RWPE1 (cell line): ENCODE measurements around the gene WWTR1.

ENCODE experiments used
- CTCF ChIA-PET: fragments of 350-600 bp; sonication (Branson Sonifier 250); formaldehyde crosslinking; extraction: SDS; loops from one replicate; lab custom pipeline; 2021; lab: Yijun Ruan, JAX
- POLR2A ChIA-PET: fragments of 400-600 bp; formaldehyde crosslinking; extraction: SDS; loops from one replicate; lab custom pipeline; 2020; ENCODE audit warnings: antibody characterized with exemption; ENCODE audit not compliant: low non-redundant PET; lab: Yijun Ruan, JAX
- DNase-seq: peaks from one replicate; pipeline ENCODE4 v3.0.0; 2012; ENCODE audit warnings: low spot score
- H3K27ac ChIP-seq: fragments of 450-650 bp; 2 replicates; pipeline ENCODE4 v1.5.1; 2017
- CTCF ChIP-seq: fragments of 450-650 bp; conservative IDR thresholded peaks from 2 replicates; pipeline ENCODE4 v1.5.1; 2017; ENCODE audit warnings: low read depth, mild to moderate bottlenecking

WWTR1 gene

DNA sequence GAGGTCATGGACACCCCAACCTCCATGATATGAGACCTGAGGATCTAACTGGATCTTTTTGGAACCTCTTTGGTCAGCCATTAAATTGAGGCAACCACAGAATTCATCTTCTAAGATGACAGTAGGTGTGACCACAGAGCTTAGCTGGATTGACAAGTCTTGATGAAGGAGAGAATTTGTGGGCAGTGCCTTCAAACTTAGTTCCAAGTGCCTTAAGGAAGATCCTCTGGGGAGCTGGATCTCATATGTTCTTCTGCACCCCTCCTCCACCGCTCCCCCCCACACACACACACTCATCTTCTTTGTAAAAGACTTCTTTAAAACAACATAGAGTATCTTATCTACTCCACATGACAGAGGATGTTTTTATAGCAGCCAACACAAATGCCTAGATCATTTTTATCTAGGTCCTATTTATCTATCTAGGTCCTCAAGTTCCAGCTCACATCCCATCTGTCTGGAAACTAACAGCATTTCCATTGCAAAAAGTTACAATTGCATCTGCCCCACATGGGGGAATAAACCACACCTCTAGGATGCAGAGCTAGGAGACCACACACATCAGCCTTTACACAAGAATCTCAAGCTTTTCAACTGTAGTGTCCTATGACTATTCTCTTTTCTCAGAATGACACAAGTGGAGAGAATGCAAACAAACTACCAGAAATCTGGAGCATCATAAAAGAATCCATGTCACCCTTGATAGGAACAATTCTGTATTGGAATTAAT, 37.4 kb downstream of the WWTR1 start:
- no peak overlapping the region for H3K27ac ChIP-seq
- no peak for DNase-seq
- no peak for TF ChIP-seq CTCF
- ChIA-PET POLR2A (no interaction called here), CTCF (interaction anchor here (2.0 kb wide), 1 partner anchor 52 kb away, joined by 7 read pairs; no protein-coding TSS in a partner anchor)

GRCh38 chr3:149619136-149619535, 38.7 kb downstream of the WWTR1 start:
- no peak overlapping the region for H3K27ac ChIP-seq
- POLR2A ChIA-PET, result no interaction called here
- TF ChIP-seq CTCF, result no peak
- CTCF ChIA-PET, result interaction anchor here (0.6 kb wide), 1 partner anchor 126 kb away, joined by 3 read pairs; no protein-coding TSS in a partner anchor
- no peak for DNase-seq

DNA sequence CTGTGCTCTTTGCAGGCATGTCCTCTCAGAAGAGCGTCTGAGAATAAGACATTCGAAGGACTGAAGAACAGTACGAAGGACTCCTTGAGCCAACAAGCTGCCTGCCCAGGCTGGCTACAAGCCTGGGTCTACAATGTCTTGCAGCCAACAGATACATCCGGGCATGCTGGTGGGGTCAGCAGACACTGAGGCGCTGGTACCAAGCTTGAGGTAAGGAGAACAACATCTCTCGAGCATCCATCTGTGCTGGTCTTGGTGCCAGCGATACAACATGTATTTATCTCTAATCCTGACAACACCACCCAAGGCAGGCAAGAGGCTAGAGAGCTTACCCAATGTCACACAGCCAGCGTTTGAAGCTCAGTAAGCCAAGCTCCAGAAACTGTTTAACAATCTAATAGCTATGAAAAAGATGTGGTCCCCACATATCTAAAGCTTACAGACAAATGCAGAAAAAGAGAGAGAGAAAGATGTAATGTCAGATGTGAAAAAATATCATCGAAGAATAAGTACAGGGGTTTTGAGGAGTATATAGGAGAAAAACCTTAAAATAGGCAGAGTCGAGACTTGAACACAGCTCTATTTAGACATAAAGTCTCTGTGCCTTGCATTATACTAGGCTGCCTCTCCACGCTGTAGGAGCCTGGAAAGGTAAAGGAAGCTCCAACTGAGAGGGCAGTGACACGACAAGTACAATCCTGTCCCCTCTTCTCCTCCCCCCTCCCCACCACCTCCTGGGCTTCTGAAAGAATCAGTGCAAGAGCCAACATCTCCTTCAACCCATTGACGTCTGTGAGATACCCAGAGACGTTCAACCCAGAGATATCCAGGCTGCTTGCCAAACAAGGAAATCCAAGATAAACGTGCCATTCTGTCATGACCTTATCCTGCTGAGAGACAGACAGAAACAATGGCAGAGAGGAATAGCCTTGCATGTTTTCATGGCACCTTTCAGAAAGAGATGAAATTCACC, 39.4 kb downstream of the WWTR1 start:
- ChIA-PET POLR2A (no interaction called here), CTCF (interaction anchor here (0.7 kb wide), 1 partner anchor 14 kb away, joined by 3 read pairs; no protein-coding TSS in a partner anchor)
- no peak overlapping the region for H3K27ac ChIP-seq
- no peak for TF ChIP-seq CTCF
- DNase-seq, result peak; percentile 33

- no peak overlapping the region for H3K27ac ChIP-seq
- no peak for DNase-seq
- POLR2A ChIA-PET, result no interaction called here
- CTCF ChIA-PET, result no interaction called here
- no peak for TF ChIP-seq CTCF
Observed at GRCh38 chr3:149615731-149616221, 42.0 kb downstream of the WWTR1 start.

GRCh38 chr3:149613988-149614387, 43.8 kb downstream of the WWTR1 start:
- no peak overlapping the region for H3K27ac ChIP-seq
- CTCF ChIA-PET, result no interaction called here
- TF ChIP-seq CTCF, result no peak
- POLR2A ChIA-PET, result no interaction called here
- DNase-seq, result no peak

GRCh38 chr3:149612456-149612855, 45.4 kb downstream of the WWTR1 start:
- ChIA-PET POLR2A (no interaction called here), CTCF (no interaction called here)
- H3K27ac ChIP-seq, result no peak overlapping the region
- no peak for DNase-seq
- TF ChIP-seq CTCF, result no peak
